ENCODE data around the gene LYSMD2.

DNA sequence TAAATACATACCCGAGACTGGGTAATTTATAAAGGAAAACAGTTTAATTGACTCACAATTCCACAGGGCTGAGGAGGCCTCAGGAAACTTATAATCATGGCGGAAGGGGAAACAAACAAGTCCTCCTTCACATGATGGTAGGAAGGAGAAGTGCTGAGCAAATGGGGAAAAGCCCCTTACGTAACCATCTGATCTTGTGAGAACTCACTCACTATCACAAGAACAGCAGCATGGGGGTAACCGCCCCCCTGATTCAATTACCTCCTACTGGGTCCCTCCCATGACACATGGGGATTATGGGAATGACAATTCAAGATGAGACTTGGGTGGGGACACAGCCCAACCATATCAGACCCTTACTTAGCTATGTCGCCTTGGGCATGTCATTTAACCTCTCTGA, 28.4 kb downstream of the LYSMD2 start:
- TF ChIP-seq, protein P1, sequence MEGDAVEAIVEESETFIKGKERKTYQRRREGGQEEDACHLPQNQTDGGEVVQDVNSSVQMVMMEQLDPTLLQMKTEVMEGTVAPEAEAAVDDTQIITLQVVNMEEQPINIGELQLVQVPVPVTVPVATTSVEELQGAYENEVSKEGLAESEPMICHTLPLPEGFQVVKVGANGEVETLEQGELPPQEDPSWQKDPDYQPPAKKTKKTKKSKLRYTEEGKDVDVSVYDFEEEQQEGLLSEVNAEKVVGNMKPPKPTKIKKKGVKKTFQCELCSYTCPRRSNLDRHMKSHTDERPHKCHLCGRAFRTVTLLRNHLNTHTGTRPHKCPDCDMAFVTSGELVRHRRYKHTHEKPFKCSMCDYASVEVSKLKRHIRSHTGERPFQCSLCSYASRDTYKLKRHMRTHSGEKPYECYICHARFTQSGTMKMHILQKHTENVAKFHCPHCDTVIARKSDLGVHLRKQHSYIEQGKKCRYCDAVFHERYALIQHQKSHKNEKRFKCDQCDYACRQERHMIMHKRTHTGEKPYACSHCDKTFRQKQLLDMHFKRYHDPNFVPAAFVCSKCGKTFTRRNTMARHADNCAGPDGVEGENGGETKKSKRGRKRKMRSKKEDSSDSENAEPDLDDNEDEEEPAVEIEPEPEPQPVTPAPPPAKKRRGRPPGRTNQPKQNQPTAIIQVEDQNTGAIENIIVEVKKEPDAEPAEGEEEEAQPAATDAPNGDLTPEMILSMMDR (IDR thresholded peaks at IDR 0.05): no peak
- no peak for TF ChIP-seq POLR2A (IDR thresholded peaks at IDR 0.05)
